Adrenal gland (tissue), 5 donors: ENCODE measurements around the gene TLX1.

Experiments
- CTCF ChIP-seq, 6 experiments: fragments of 450-650 bp in 4 of 6; fragments of 200-600 bp in 2 of 6; sonication (generic) in 1 of 6; IDR thresholded peaks; 1 replicate in 5 of 6; 2 replicates in 1 of 6; pipeline versions ENCODE4 v1.5.1 to v1.8.0; 2016 to 2021; ENCODE audit warnings: antibody characterized with exemption in 6 of 6, mild to moderate bottlenecking in 2 of 6, moderate library complexity in 1 of 6
- POLR2A ChIP-seq, 2 donors: fragments of 450-650 bp; IDR thresholded peaks; one replicate each; pipeline ENCODE4 v1.6.1; 2017; ENCODE audit warnings: antibody characterized with exemption in 2 of 2, mild to moderate bottlenecking in 2 of 2, moderate library complexity in 1 of 2
- donor health status: DM: no; HTN: no; CAD: no.

GRCh38 chr10:101174319-101174718 lies 43.2 kb downstream of the TLX1 start:
- TF ChIP-seq CTCF (IDR thresholded peaks at IDR 0.05), result no peak
- no peak for TF ChIP-seq POLR2A (IDR thresholded peaks at IDR 0.05)
